HEK293 (cell line): ENCODE data around the gene NRG2.

ENCODE experiments used
- CTCF ChIA-PET: fragments of 350-600 bp; formaldehyde crosslinking; extraction: SDS; loops from one replicate; lab custom pipeline; 2021; ENCODE audit warnings: antibody characterized with exemption; lab: Yijun Ruan, JAX
- POLR2A ChIA-PET: fragments of 300-600 bp; formaldehyde crosslinking; extraction: SDS; loops from one replicate; lab custom pipeline; 2020; ENCODE audit warnings: antibody characterized with exemption, inconsistent platforms; lab: Yijun Ruan, JAX
- H3K27ac ChIP-seq: fragments of 200-500 bp; sonication (Bioruptor generic); 2 replicates; pipeline ENCODE4 v1.5.1; 2014; ENCODE audit warnings: low read depth, low read length, control low read depth, inconsistent platforms; ENCODE audit errors: extremely low read depth
- H3K36me3 ChIP-seq, 2 experiments: fragments of 200-500 bp in 1 of 2; sonication (Bioruptor generic) in 1 of 2; 1 replicate in 1 of 2; 2 replicates in 1 of 2; pipeline ENCODE4 v1.5.1; 2014 to 2017; ENCODE audit warnings: inconsistent platforms in 2 of 2, low read length in 2 of 2; ENCODE audit not compliant: control insufficient read depth in 2 of 2, insufficient read depth in 1 of 2
- H3K4me1 ChIP-seq: fragments of 200-500 bp; sonication (Bioruptor generic); 2 replicates; pipeline ENCODE4 v1.5.1; 2014; ENCODE audit warnings: mild to moderate bottlenecking, low read length, inconsistent platforms; ENCODE audit not compliant: control insufficient read depth, insufficient read depth
- H3K4me3 ChIP-seq: 2 replicates; pipeline ENCODE4 v1.5.1; 2011; ENCODE audit warnings: low read depth, mild to moderate bottlenecking, control low read depth, low read length, moderate library complexity
- H3K9me3 ChIP-seq: fragments of 200-500 bp; sonication (Bioruptor generic); 2 replicates; pipeline ENCODE4 v1.5.1; 2014; ENCODE audit warnings: low read depth, low read length, inconsistent platforms; ENCODE audit not compliant: control insufficient read depth, insufficient read depth
- BCL11B ChIP-seq: fragments of 450-650 bp; formaldehyde crosslinking; IDR thresholded peaks from 2 replicates; pipeline ENCODE4 v1.5.1; 2016; ENCODE audit warnings: low read depth, missing biosample characterization, missing genetic modification characterization
- GFI1B ChIP-seq: fragments of 450-650 bp; formaldehyde crosslinking; IDR thresholded peaks from 2 replicates; pipeline ENCODE4 v1.5.1; 2016; ENCODE audit warnings: missing biosample characterization, missing genetic modification characterization
- MZF1 ChIP-seq: fragments of 450-650 bp; formaldehyde crosslinking; IDR thresholded peaks from 2 replicates; pipeline ENCODE4 v1.5.1; 2017; ENCODE audit warnings: missing biosample characterization, missing genetic modification characterization, borderline replicate concordance
- SETDB1 ChIP-seq: IDR thresholded peaks from one replicate; pipeline ENCODE4 v1.6.1; 2017; ENCODE audit warnings: mild to moderate bottlenecking, low read length, moderate library complexity, mixed read lengths; ENCODE audit not compliant: insufficient read length
- TRIM28 ChIP-seq: IDR thresholded peaks from 2 replicates; pipeline ENCODE4 v1.6.1; 2011; ENCODE audit warnings: low read length, control low read depth, borderline replicate concordance
- TSHZ1 ChIP-seq: fragments of 450-650 bp; formaldehyde crosslinking; IDR thresholded peaks from 2 replicates; pipeline ENCODE4 v1.5.1; 2016; ENCODE audit warnings: missing biosample characterization, missing genetic modification characterization, borderline replicate concordance
- YY2 ChIP-seq: fragments of 450-650 bp; formaldehyde crosslinking; IDR thresholded peaks from 2 replicates; pipeline ENCODE4 v1.5.1; 2016; ENCODE audit warnings: missing biosample characterization, missing genetic modification characterization
- ZBTB20 ChIP-seq: fragments of 450-650 bp; formaldehyde crosslinking; IDR thresholded peaks from 2 replicates; pipeline ENCODE4 v1.5.1; 2016; ENCODE audit warnings: missing biosample characterization, missing genetic modification characterization
- ZNF121 ChIP-seq: fragments of 450-650 bp; formaldehyde crosslinking; IDR thresholded peaks from 2 replicates; pipeline ENCODE4 v1.5.1; 2016; ENCODE audit warnings: missing biosample characterization, missing genetic modification characterization
- ZNF138 ChIP-seq: fragments of 450-650 bp; formaldehyde crosslinking; IDR thresholded peaks from 2 replicates; pipeline ENCODE4 v1.5.1; 2016; ENCODE audit warnings: missing biosample characterization, missing genetic modification characterization, borderline replicate concordance
- ZNF16 ChIP-seq: fragments of 450-650 bp; formaldehyde crosslinking; IDR thresholded peaks from 2 replicates; pipeline ENCODE4 v1.5.1; 2016; ENCODE audit warnings: low read depth, missing biosample characterization, missing genetic modification characterization
- ZNF169 ChIP-seq: fragments of 450-650 bp; formaldehyde crosslinking; IDR thresholded peaks from 2 replicates; pipeline ENCODE4 v1.5.1; 2016; ENCODE audit warnings: missing biosample characterization, missing genetic modification characterization
- ZNF2 ChIP-seq: fragments of 450-650 bp; formaldehyde crosslinking; IDR thresholded peaks from 2 replicates; pipeline ENCODE4 v1.5.1; 2016; ENCODE audit warnings: missing biosample characterization, missing genetic modification characterization
- ZNF24 ChIP-seq: fragments of 450-650 bp; formaldehyde crosslinking; IDR thresholded peaks from 2 replicates; pipeline ENCODE4 v1.5.1; 2016; ENCODE audit warnings: missing biosample characterization, missing genetic modification characterization
- ZNF391 ChIP-seq: fragments of 450-650 bp; formaldehyde crosslinking; IDR thresholded peaks from 2 replicates; pipeline ENCODE4 v1.5.1; 2016; ENCODE audit warnings: low read depth, missing biosample characterization, missing genetic modification characterization, borderline replicate concordance
- ZNF433 ChIP-seq: fragments of 450-650 bp; formaldehyde crosslinking; IDR thresholded peaks from 2 replicates; pipeline ENCODE4 v1.5.1; 2016; ENCODE audit warnings: missing biosample characterization, missing genetic modification characterization, low read depth
- ZNF610 ChIP-seq: fragments of 450-650 bp; formaldehyde crosslinking; IDR thresholded peaks from 2 replicates; pipeline ENCODE4 v1.5.1; 2016; ENCODE audit warnings: missing biosample characterization, missing genetic modification characterization, borderline replicate concordance
- ZNF704 ChIP-seq: fragments of 450-650 bp; formaldehyde crosslinking; IDR thresholded peaks from 2 replicates; pipeline ENCODE4 v1.5.1; 2016; ENCODE audit warnings: missing biosample characterization, missing genetic modification characterization
- ZNF837 ChIP-seq: fragments of 450-650 bp; formaldehyde crosslinking; IDR thresholded peaks from 2 replicates; pipeline ENCODE4 v1.5.1; 2016; ENCODE audit warnings: missing biosample characterization, missing genetic modification characterization
- TF ChIP-seq, protein P1 (sequence below): fragments of 450-650 bp; formaldehyde crosslinking; IDR thresholded peaks from 2 replicates; pipeline ENCODE4 v1.5.1; 2016; ENCODE audit warnings: missing biosample characterization, missing genetic modification characterization

NRG2 gene

GRCh38 chr5:140090251-140090650, 47.2 kb upstream of the NRG2 start:
- ChIA-PET CTCF (interaction anchor here (0.7 kb wide), 1 partner anchor 52 kb away, joined by 3 read pairs; no protein-coding TSS in a partner anchor), POLR2A (no interaction called here)
- H3K36me3 ChIP-seq, result no peaks in the 10 kb centered on the region
- no peak for TF ChIP-seq ZNF16
- peak; percentile 59 for TF ChIP-seq SETDB1
- no peaks in the 10 kb centered on the region for H3K4me1 ChIP-seq
- no peak overlapping the region for H3K27ac ChIP-seq
- no peaks in the 10 kb centered on the region for H3K9me3 ChIP-seq
- no peak overlapping the region for H3K4me3 ChIP-seq

GRCh38 chr5:140084541-140084940, 41.4 kb upstream of the NRG2 start:
- Histone ChIP-seq H3K4me3 (no peak overlapping the region), H3K36me3 (no peaks in the 10 kb centered on the region), H3K27ac (no peak overlapping the region), H3K9me3 (no peaks in the 10 kb centered on the region), H3K4me1 (no peaks in the 10 kb centered on the region)
- ChIA-PET CTCF (interaction anchor here (0.7 to 1.5 kb wide), 3 partner anchors 11 to 133 kb away, joined by 3 to 5 read pairs (median 4); no protein-coding TSS in a partner anchor), POLR2A (interaction anchor here (1.5 kb wide), 1 partner anchor 23 kb away, joined by 8 read pairs; no protein-coding TSS in a partner anchor)
- peak; percentile 19; the same call in 1 of the 2 replicates for TF ChIP-seq ZBTB20 (tag by site-specific recombination)
- no peak for TF ChIP-seq ZNF169 (tag by site-specific recombination)

DNA sequence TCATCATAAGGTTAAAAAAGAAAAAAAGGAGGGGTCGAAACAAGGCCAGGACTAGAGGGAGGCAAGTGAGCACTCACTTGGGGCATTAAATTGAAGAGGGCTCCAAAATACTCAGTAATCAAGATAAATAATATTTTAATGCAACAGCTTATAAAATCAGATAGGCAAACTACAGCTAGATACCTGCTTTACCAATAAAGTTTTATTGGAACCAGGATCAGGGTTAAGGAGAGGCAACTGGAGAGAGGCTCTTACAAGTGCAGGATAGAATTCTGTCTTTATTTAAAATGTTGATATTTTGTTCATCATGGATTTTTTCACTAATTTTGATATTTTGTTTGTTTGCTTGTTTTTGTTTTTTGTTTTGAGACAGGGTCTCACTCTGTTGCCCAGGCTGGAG, 40.6 kb upstream of the NRG2 start:
- CTCF ChIA-PET, result interaction anchor here (1.3 to 1.5 kb wide), 2 partner anchors 10 to 74 kb away, joined by 4 to 5 read pairs; no protein-coding TSS in a partner anchor
- TF ChIP-seq ZNF610 (tag by site-specific recombination) (no peak), BCL11B (tag by site-specific recombination) (no peak), ZNF24 (no peak), ZNF837 (tag by site-specific recombination) (no peak), ZNF433 (tag by site-specific recombination) (no peak), ZNF704 (tag by site-specific recombination) (no peak), ZNF2 (tag by site-specific recombination) (no peak), TRIM28 (no peak), TSHZ1 (tag by site-specific recombination) (no peak), GFI1B (tag by site-specific recombination) (no peak), ZNF138 (tag by site-specific recombination) (no peak), ZNF121 (no peak), MZF1 (tag by site-specific recombination) (no peak), ZNF391 (tag by site-specific recombination) (no peak), YY2 (tag by site-specific recombination) (no peak)
- TF ChIP-seq, protein P1, sequence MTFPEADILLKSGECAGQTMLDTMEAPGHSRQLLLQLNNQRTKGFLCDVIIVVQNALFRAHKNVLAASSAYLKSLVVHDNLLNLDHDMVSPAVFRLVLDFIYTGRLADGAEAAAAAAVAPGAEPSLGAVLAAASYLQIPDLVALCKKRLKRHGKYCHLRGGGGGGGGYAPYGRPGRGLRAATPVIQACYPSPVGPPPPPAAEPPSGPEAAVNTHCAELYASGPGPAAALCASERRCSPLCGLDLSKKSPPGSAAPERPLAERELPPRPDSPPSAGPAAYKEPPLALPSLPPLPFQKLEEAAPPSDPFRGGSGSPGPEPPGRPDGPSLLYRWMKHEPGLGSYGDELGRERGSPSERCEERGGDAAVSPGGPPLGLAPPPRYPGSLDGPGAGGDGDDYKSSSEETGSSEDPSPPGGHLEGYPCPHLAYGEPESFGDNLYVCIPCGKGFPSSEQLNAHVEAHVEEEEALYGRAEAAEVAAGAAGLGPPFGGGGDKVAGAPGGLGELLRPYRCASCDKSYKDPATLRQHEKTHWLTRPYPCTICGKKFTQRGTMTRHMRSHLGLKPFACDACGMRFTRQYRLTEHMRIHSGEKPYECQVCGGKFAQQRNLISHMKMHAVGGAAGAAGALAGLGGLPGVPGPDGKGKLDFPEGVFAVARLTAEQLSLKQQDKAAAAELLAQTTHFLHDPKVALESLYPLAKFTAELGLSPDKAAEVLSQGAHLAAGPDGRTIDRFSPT (tag by site-specific recombination), result no peak
- POLR2A ChIA-PET, result no interaction called here
- Histone ChIP-seq H3K4me1 (no peaks in the 10 kb centered on the region), H3K27ac (no peak overlapping the region), H3K9me3 (no peaks in the 10 kb centered on the region), H3K4me3 (no peak overlapping the region), H3K36me3 (no peaks in the 10 kb centered on the region)
